Stimulated activated memory B cell treated with anti-CD40 and anti-IgM and Interleukin-4, amounts not matched to agents 10 μg/mL and 1 μg/mL and 100 μg/mL, for 72 hours (primary cell): ENCODE results near the gene SARM1.

Experiments
- ATAC-seq: fragments of 150-1000 bp; cut with Tn5 transposase; 2 replicates; pipeline ENCODE4 v1.10.0; 2021
- H3K27ac Mint-ChIP-seq: one replicate; pipeline ENCODE4 v1.8.0; 2022; ENCODE audit warnings: mild to moderate bottlenecking, mixed read lengths
- H3K27me3 Mint-ChIP-seq: one replicate; pipeline ENCODE4 v1.8.0; 2022; ENCODE audit warnings: mixed read lengths
- H3K36me3 Mint-ChIP-seq: one replicate; pipeline ENCODE4 v1.8.0; 2022; ENCODE audit warnings: mixed read lengths
- H3K4me1 Mint-ChIP-seq: one replicate; pipeline ENCODE4 v1.8.0; 2022; ENCODE audit warnings: mixed read lengths
- H3K4me3 Mint-ChIP-seq: one replicate; pipeline ENCODE4 v1.8.0; 2022; ENCODE audit warnings: mild to moderate bottlenecking, moderate library complexity, mixed read lengths
- H3K9me3 Mint-ChIP-seq: one replicate; pipeline ENCODE4 v1.8.0; 2022; ENCODE audit warnings: mixed read lengths

SARM1 gene

DNA sequence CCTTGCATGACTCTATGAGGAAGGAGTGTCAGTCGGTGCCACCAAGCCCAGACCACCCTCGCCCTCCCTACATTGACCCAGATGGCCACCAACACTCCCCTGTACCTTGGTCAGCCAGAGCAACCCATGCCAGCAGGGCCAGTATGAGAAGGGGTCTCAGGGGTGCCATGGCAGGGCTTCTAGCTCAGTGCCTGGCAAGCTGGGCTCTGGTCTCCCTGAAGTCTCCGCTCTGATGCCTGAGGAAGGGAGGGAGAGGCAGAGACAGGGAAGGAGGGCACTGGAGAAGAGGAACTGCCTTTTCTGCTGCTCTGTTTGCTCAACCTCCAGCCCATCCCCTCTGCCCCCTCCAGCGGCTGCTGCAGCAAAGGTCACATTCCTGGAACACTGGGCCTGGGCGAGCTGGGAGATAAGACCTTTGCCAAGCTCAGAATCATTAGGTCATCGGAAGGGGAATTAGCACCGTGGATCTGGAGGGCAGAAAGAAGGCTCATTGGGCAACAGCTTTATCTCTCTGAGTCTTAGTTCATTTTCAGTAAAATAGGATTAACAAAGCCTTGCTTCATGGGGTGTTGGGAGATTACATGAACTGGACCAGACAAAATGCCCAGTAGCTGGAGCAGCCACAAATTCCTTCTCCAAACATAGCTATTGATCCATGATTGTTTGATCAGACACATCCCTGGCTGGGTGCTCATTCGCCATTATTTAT lies 1.3 kb upstream of the SARM1 start, which contains the start of gene VTN:
TSS of gene VTN (minus strand) at position 273 of the 709 bp plus-strand sequence. CDS start at position 169, 104 bp downstream.
- no peaks in the 10 kb centered on the region for H3K9me3 Mint-ChIP-seq
- peak within 1 kb of the TSS; percentile 86 for H3K27ac Mint-ChIP-seq
- H3K36me3 Mint-ChIP-seq, result peaks cover 12% of the 10 kb centered on the region
- H3K4me3 Mint-ChIP-seq, result peak within 1 kb of the TSS; percentile 89
- no peak for ATAC-seq
- H3K27me3 Mint-ChIP-seq, result no peaks in the 10 kb centered on the region
- H3K4me1 Mint-ChIP-seq, result peaks cover 27% of the 10 kb centered on the region

DNA sequence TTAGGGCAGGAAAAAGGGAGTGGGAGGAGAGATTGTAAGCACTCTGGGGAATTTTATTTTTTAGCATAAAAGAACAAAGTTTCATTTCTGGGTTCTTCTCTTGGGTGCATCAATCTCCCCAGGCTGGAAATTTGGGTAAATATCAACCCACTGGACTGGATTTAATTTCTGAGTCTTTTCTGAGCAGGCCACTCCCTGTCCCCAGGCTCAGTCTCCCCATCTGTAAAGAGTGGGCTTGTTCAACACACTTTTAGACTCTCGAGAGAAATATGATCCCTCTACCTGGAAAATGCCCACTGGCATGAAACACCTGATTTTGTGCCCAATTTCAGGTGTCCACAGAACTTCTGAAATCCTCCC lies 770 bp upstream of the SARM1 start:
- H3K27ac Mint-ChIP-seq, result peak overlapping the region; percentile 86
- no peak overlapping the region for H3K4me3 Mint-ChIP-seq
- H3K36me3 Mint-ChIP-seq, result peaks cover 12% of the 10 kb centered on the region
- peaks cover 27% of the 10 kb centered on the region for H3K4me1 Mint-ChIP-seq
- no peaks in the 10 kb centered on the region for H3K27me3 Mint-ChIP-seq
- ATAC-seq, result no peak
- H3K9me3 Mint-ChIP-seq, result no peaks in the 10 kb centered on the region

DNA sequence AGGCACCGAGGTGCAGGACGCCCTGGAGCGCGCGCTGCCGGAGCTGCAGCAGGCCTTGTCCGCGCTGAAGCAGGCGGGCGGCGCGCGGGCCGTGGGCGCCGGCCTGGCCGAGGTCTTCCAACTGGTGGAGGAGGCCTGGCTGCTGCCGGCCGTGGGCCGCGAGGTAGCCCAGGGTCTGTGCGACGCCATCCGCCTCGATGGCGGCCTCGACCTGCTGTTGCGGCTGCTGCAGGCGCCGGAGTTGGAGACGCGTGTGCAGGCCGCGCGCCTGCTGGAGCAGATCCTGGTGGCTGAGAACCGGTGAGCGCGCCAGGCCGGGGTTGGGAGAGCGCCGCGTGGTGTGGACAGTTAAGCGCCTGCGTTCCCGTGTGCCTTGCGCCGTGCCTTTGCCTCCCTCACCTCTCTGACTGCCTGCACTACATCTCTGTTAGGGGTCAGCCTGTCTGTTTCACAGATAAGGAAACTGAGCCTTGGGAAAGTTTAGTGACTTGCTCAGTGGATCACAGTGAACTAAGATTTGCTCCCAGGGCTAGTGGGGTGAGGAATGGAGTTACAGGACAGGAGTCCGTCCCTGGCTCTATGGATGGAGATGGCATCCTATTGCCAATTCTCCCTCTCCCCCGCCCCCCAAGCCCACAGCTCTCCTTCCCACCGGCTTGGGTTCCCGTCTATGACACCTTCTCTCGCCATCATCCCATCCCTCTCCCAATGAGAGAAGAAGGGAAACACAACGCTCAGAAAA lies 880 bp downstream of the SARM1 start:
- Mint-ChIP-seq H3K9me3 (no peaks in the 10 kb centered on the region), H3K27ac (peak overlapping the region; percentile 86), H3K36me3 (peaks cover 5% of the 10 kb centered on the region), H3K4me1 (peaks cover 27% of the 10 kb centered on the region), H3K27me3 (no peaks in the 10 kb centered on the region), H3K4me3 (peak overlapping the region; percentile 81)
- ATAC-seq, result peak; percentile 2

DNA sequence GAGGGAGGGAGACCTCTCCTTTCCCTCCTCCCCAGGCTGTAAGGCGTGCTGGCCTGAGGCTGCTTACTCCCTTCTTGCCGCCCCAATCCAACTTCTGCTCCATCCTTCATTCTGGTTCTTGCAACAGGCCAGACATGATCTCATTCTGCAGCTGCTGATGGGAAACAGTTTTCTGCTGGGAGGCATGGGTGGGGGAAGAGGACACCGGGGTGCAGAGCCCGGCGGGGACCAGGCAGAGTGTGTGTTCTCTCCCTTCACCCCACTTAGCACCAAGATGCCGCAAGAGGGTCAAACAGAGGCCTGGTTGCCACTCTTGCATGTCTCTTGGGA lies 1.4 kb downstream of the SARM1 start:
- peaks cover 27% of the 10 kb centered on the region for H3K4me1 Mint-ChIP-seq
- no peaks in the 10 kb centered on the region for H3K9me3 Mint-ChIP-seq
- no peaks in the 10 kb centered on the region for H3K27me3 Mint-ChIP-seq
- H3K36me3 Mint-ChIP-seq, result peaks cover 5% of the 10 kb centered on the region
- H3K4me3 Mint-ChIP-seq, result peak overlapping the region; percentile 81
- ATAC-seq, result no peak
- H3K27ac Mint-ChIP-seq, result peak overlapping the region; percentile 86

DNA sequence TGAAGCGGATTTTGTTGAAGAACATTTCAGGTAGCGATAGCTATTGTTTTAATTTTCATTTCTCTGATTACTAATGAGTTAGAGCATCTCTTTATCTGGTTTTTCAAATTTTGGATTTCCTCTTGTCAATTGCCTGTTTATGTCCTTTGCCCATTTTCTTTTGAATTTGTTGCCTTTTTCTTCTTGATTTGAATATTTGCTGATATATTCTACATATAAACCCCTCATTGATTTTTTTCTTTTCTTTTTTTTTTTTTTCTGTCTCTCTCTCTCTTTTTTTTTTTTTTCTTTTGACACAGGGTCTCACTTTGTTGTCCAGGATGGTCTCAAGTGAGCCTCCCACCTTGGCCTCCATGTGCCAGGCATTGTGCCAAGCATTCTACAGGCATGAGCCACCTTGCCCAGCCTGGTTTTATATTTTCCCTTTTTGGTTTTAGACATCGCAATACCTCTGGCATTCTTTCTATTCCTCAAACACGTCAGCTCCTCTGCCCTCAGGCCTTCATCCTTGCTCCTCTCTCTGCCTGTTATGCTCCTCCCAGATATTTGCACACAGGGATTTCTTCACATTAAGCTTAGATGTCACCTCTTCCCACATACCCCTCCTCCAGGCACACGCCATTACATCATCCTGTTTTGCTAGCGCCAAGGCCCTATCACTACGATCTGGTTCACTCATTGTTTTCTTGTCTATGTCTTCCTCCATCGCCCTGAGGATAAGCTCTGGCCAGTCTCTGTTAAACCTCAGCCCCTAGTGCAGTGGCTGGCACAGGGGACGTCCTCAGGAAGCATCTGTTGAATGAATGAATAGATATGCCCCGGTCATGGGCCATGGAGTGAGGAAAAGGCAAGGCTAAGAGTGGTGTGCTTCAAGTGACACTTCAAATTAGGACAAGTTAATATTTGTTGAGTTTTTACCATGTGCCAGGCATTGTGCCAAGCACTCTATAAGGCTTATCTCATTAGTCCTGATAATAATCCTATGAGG lies 8.6 kb downstream of the SARM1 start:
- H3K4me3 Mint-ChIP-seq, result no peak overlapping the region

DNA sequence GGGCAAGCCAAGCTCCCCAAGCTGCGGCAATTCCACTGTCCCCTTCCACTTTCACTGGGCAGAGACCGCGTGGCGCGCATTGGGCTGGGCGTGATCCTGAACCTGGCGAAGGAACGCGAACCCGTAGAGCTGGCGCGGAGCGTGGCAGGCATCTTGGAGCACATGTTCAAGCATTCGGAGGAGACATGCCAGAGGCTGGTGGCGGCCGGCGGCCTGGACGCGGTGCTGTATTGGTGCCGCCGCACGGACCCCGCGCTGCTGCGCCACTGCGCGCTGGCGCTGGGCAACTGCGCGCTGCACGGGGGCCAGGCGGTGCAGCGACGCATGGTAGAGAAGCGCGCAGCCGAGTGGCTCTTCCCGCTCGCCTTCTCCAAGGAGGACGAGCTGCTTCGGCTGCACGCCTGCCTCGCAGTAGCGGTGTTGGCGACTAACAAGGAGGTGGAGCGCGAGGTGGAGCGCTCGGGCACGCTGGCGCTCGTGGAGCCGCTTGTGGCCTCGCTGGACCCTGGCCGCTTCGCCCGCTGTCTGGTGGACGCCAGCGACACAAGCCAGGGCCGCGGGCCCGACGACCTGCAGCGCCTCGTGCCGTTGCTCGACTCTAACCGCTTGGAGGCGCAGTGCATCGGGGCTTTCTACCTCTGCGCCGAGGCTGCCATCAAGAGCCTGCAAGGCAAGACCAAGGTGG lies 9.8 kb downstream of the SARM1 start:
- no peak for ATAC-seq
- Mint-ChIP-seq H3K4me1 (peaks cover 43% of the 10 kb centered on the region), H3K9me3 (no peaks in the 10 kb centered on the region), H3K27me3 (peaks cover 38% of the 10 kb centered on the region), H3K36me3 (peaks cover 45% of the 10 kb centered on the region), H3K4me3 (peak overlapping the region; percentile 11), H3K27ac (no peak overlapping the region)

More for the DNA sequence above, 8.6 kb downstream of the SARM1 start:
- H3K9me3 Mint-ChIP-seq, result no peaks in the 10 kb centered on the region
- H3K4me1 Mint-ChIP-seq, result peaks cover 38% of the 10 kb centered on the region
- no peak for ATAC-seq
- peaks cover 38% of the 10 kb centered on the region for H3K27me3 Mint-ChIP-seq
- no peak overlapping the region for H3K27ac Mint-ChIP-seq
- H3K36me3 Mint-ChIP-seq, result peaks cover 45% of the 10 kb centered on the region

DNA sequence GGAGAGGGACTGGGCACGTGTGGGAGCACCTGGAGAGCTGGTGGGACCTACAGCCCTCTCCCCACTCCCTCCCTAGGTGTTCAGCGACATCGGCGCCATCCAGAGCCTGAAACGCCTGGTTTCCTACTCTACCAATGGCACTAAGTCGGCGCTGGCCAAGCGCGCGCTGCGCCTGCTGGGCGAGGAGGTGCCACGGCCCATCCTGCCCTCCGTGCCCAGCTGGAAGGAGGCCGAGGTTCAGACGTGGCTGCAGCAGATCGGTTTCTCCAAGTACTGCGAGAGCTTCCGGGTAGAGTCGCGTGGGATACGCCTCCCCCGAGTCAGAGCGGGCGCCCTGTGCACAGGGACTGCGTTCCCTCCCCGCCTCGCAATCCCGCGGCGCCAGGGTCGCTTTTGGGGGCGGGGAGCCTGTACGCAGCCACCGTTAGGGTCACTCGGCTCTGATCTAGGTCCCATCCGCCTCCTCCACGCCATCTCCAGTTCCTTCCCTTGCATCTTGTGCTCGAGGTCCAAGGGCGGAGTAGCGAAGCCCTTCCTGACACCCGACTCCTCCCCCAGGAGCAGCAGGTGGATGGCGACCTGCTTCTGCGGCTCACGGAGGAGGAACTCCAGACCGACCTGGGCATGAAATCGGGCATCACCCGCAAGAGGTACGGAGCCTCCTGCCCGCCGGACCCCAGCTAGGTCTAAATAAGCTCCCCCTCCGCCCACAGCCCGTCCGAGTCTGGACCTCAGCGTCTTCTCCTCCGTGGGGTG lies 13.0 kb downstream of the SARM1 start:
- Mint-ChIP-seq H3K27ac (peak overlapping the region; percentile 74), H3K4me3 (peak overlapping the region; percentile 85), H3K36me3 (peaks cover 49% of the 10 kb centered on the region), H3K9me3 (no peaks in the 10 kb centered on the region), H3K27me3 (peaks cover 38% of the 10 kb centered on the region), H3K4me1 (peaks cover 38% of the 10 kb centered on the region)
- ATAC-seq, result peak; percentile 90

DNA sequence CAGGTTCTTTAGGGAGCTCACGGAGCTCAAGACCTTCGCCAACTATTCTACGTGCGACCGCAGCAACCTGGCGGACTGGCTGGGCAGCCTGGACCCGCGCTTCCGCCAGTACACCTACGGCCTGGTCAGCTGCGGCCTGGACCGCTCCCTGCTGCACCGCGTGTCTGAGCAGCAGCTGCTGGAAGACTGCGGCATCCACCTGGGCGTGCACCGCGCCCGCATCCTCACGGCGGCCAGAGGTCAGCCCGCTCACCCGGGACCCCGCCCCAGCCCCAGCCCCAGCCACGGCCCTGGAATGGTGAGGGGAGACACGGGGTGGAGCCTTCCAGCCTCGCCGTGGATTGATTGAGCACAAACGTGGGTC lies 13.5 kb downstream of the SARM1 start:
- peaks cover 38% of the 10 kb centered on the region for H3K4me1 Mint-ChIP-seq
- peaks cover 51% of the 10 kb centered on the region for H3K36me3 Mint-ChIP-seq
- ATAC-seq, result peak; percentile 38
- H3K4me3 Mint-ChIP-seq, result peak overlapping the region; percentile 85
- H3K27me3 Mint-ChIP-seq, result peaks cover 38% of the 10 kb centered on the region
- peak overlapping the region; percentile 74 for H3K27ac Mint-ChIP-seq
- no peaks in the 10 kb centered on the region for H3K9me3 Mint-ChIP-seq

DNA sequence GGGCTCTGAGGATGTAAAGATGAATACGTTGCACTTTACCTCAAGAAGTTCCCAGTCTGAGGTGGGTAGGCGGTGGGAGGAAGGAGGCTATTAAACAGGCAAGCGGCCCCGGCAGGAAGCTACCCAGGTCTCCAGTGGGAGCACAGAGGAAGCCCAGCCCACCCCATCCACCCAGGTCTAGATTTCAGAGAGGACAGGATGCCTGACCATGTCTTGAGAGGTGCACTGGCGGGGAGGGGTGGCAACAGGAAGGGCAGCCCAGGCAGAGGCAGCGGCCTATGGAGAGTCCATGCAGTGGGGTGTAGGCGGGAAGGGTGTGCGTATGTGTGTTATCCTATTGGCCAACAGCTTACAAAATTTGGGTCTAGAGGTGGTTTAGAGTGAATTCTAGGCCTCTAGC lies 13.9 kb downstream of the SARM1 start:
- Mint-ChIP-seq H3K36me3 (peaks cover 51% of the 10 kb centered on the region), H3K9me3 (no peaks in the 10 kb centered on the region), H3K4me3 (peak overlapping the region; percentile 43), H3K27ac (peak overlapping the region; percentile 74), H3K27me3 (peaks cover 38% of the 10 kb centered on the region), H3K4me1 (peaks cover 36% of the 10 kb centered on the region)
- no peak for ATAC-seq

DNA sequence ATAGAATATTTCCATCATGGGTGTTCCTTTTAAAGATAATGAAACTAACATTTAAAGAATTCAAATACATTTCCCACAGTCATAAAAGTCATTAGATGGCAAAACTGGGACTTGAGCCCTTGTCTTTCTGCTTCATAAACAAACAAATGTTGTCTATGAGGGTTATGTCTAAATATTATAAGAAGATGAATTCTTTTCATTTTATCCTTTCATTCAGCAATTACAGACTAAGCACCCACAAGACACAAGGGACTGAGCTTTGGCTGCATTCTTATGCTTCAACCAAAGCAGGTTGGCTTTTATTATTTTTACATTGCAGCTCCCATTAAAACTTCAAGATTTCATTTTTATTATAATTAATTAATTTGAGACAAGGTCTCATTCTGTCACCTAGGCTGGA lies 14.9 kb downstream of the SARM1 start:
- H3K36me3 Mint-ChIP-seq, result peaks cover 52% of the 10 kb centered on the region
- H3K9me3 Mint-ChIP-seq, result no peaks in the 10 kb centered on the region
- no peak overlapping the region for H3K4me3 Mint-ChIP-seq
- peaks cover 27% of the 10 kb centered on the region for H3K4me1 Mint-ChIP-seq
- H3K27ac Mint-ChIP-seq, result no peak overlapping the region
- peaks cover 36% of the 10 kb centered on the region for H3K27me3 Mint-ChIP-seq
- ATAC-seq, result no peak

DNA sequence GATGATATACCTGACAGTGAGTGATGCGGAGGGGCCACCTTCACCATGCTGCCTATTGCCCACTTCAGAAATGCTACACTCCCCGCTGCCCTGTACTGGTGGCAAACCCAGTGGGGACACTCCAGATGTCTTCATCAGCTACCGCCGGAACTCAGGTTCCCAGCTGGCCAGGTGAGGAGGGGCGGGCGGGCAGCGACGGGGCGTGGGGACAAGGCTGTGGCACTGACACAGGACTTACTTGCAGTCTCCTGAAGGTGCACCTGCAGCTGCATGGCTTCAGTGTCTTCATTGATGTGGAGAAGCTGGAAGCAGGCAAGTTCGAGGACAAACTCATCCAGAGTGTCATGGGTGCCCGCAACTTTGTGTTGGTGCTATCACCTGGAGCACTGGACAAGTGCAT lies 16.6 kb downstream of the SARM1 start:
- ATAC-seq, result no peak
- Mint-ChIP-seq H3K36me3 (peaks cover 39% of the 10 kb centered on the region), H3K4me3 (no peak overlapping the region), H3K9me3 (no peaks in the 10 kb centered on the region), H3K27ac (no peak overlapping the region), H3K27me3 (peaks cover 19% of the 10 kb centered on the region), H3K4me1 (peaks cover 22% of the 10 kb centered on the region)

DNA sequence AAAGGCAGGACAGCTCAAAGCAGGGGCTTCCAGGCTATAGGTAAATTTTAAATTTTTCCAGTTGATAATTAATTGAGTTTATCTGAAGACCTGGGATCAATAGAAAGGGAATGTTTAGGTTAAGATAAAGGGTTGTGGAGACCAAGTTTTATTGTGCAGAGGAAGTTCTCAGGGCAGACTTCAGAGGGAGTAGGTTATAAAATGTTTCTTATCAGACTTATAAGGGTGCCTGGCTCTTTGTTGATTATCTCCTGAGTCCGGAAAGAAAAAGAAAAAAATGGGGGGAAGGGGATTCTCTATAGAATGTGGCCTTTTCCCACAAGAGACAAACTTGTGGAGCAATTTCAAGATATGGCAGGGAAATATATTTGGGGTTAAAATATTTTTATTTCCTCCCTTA lies 18.6 kb downstream of the SARM1 start:
- Mint-ChIP-seq H3K4me1 (peaks cover 5% of the 10 kb centered on the region), H3K9me3 (no peaks in the 10 kb centered on the region), H3K36me3 (peaks cover 47% of the 10 kb centered on the region), H3K4me3 (no peak overlapping the region), H3K27ac (no peak overlapping the region), H3K27me3 (no peaks in the 10 kb centered on the region)
- no peak for ATAC-seq

DNA sequence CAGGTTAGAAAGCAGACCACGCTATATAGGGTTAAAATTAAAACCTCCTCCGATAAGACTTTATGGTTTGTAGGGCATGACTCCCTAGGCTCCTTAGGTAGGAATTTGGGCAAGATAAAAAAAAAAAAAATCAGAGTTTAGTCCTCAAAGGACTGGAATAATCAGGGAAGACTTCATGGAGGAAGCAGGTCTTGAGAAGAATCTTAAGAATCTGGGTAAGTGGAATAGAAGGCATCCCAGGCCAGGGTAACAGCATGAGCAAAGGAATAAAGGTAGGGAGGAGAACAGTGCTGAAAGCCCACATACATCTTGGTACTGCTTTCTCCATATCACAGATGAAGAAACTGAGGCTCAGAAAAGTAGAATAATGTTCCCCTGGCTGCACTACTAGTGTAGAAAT lies 19.1 kb downstream of the SARM1 start:
- no peak for ATAC-seq
- H3K4me3 Mint-ChIP-seq, result no peak overlapping the region
- peaks cover 47% of the 10 kb centered on the region for H3K36me3 Mint-ChIP-seq
- no peaks in the 10 kb centered on the region for H3K27me3 Mint-ChIP-seq
- peaks cover under 1% of the 10 kb centered on the region for H3K4me1 Mint-ChIP-seq
- H3K9me3 Mint-ChIP-seq, result no peaks in the 10 kb centered on the region
- no peak overlapping the region for H3K27ac Mint-ChIP-seq

DNA sequence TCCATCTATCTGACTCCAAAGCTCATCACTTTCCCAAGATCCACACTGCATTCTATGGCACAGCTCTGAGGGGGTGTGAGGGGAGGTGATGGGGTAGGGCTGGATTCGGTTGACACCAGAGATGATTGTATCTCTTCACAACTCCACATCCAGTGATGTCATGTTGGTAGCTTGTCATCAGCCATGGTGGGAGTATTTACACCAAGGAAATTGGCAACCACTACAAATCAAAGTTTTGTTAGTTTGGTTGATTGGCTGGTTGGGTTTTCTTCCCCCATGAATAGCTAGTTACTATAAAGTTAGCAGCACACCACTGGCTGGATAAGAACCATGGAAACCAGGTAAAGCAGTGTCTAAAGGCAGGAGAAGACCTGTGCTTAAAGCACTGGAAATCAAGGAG lies 19.5 kb downstream of the SARM1 start:
- H3K27ac Mint-ChIP-seq, result no peak overlapping the region
- no peaks in the 10 kb centered on the region for H3K4me1 Mint-ChIP-seq
- no peaks in the 10 kb centered on the region for H3K9me3 Mint-ChIP-seq
- no peak for ATAC-seq
- H3K36me3 Mint-ChIP-seq, result peaks cover 47% of the 10 kb centered on the region
- no peaks in the 10 kb centered on the region for H3K27me3 Mint-ChIP-seq
- no peak overlapping the region for H3K4me3 Mint-ChIP-seq
